HL-60 (cell line): ENCODE data around the gene RAB8B.
A peak's percentile ranks its signal among the peaks of the same experiment; 100 is the strongest.

Experiments
- DNase-seq, 2 experiments: peaks; one replicate each; pipeline ENCODE4 v3.0.0-alpha.2; 2010 to 2020; ENCODE audit warnings: low read depth in 1 of 2, low spot score in 1 of 2
- H3K27ac ChIP-seq: fragments of 250-450 bp; sonication (Bioruptor Pico); replicated peaks from 2 replicates; pipeline ENCODE4 v1.5.1; 2020; ENCODE audit warnings: mild to moderate bottlenecking, moderate library complexity
- H3K27me3 ChIP-seq: fragments of 250-450 bp; sonication (Bioruptor Pico); 2 replicates; pipeline ENCODE4 v1.5.1; 2021; ENCODE audit warnings: mild to moderate bottlenecking, moderate library complexity; ENCODE audit not compliant: insufficient read depth, poor library complexity, severe bottlenecking
- H3K4me3 ChIP-seq: replicated peaks from 2 replicates; pipeline ENCODE4 v1.5.1; 2011; ENCODE audit warnings: mild to moderate bottlenecking, control low read depth, low read length; ENCODE audit not compliant: insufficient read depth
- GABPA ChIP-seq: IDR thresholded peaks from 2 replicates; pipeline ENCODE4 v1.6.1; 2012; ENCODE audit warnings: low read depth
- POLR2AphosphoS5 ChIP-seq: IDR thresholded peaks from 2 replicates; pipeline ENCODE4 v1.6.1; 2012; ENCODE audit warnings: low read depth
- SPI1 ChIP-seq: IDR thresholded peaks from 2 replicates; pipeline ENCODE4 v1.6.1; 2012; ENCODE audit warnings: low read depth, mild to moderate bottlenecking, borderline replicate concordance
- TF ChIP-seq, protein P1 (sequence below): IDR thresholded peaks from 2 replicates; pipeline ENCODE4 v1.6.1; 2012; ENCODE audit warnings: low read depth; ENCODE audit not compliant: insufficient replicate concordance
- TF ChIP-seq, protein P2 (sequence below): IDR thresholded peaks from one replicate; pipeline ENCODE4 v1.5.1; 2011; ENCODE audit warnings: low read length, control low read depth, inconsistent platforms; ENCODE audit not compliant: insufficient read depth

The RAB8B gene

DNA sequence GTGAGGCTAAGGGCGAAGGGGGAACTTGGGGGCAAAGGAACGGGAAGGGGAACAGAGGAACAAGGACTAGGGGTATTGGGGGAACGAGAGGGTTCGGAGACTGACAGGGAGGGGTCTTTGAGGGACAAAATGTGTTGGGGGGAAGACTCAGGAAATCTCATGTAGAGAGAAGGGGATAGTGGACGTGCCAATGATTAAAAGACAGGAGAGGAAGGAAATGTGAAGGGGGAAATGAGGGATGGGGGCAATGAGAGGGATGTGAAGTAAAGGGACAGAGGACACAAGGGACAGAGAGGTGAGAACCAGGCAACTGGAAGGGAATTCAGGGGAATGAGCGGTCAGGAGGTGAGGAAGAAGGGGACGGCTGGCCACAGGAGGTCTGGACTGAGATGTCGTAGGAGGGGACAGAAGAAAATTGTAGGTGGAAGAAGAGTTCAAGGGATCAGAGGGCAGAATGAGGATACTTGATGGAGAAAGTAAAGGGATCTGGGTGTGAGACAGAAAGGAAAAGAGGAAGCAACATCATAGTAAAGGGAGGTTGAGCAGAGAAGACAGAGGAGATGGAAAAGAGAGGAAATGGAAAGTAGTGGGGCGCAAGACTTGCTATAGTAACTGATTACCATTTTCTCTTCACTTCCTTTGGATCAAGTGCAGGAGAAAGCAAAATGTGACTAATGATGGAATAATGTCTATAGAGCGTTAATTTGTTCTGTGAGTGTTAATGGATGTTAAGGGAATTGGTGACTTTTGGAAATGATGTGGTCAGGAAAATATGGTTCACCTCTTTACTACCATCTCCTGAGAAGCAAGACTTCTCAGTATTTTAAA, 749 bp downstream of the RAB8B start:
- H3K27ac ChIP-seq, result peak overlapping the region; percentile 62
- H3K4me3 ChIP-seq, result peak overlapping the region; percentile 94
- peak in 1 of 2 experiments; percentile 25 for DNase-seq
- H3K27me3 ChIP-seq, result no peaks in the 10 kb centered on the region
- no peak for TF ChIP-seq POLR2AphosphoS5
- TF ChIP-seq, protein P1, sequence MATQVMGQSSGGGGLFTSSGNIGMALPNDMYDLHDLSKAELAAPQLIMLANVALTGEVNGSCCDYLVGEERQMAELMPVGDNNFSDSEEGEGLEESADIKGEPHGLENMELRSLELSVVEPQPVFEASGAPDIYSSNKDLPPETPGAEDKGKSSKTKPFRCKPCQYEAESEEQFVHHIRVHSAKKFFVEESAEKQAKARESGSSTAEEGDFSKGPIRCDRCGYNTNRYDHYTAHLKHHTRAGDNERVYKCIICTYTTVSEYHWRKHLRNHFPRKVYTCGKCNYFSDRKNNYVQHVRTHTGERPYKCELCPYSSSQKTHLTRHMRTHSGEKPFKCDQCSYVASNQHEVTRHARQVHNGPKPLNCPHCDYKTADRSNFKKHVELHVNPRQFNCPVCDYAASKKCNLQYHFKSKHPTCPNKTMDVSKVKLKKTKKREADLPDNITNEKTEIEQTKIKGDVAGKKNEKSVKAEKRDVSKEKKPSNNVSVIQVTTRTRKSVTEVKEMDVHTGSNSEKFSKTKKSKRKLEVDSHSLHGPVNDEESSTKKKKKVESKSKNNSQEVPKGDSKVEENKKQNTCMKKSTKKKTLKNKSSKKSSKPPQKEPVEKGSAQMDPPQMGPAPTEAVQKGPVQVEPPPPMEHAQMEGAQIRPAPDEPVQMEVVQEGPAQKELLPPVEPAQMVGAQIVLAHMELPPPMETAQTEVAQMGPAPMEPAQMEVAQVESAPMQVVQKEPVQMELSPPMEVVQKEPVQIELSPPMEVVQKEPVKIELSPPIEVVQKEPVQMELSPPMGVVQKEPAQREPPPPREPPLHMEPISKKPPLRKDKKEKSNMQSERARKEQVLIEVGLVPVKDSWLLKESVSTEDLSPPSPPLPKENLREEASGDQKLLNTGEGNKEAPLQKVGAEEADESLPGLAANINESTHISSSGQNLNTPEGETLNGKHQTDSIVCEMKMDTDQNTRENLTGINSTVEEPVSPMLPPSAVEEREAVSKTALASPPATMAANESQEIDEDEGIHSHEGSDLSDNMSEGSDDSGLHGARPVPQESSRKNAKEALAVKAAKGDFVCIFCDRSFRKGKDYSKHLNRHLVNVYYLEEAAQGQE, result no peak
- TF ChIP-seq SPI1, result peak; percentile 71; the same call in 1 of the 2 replicates

DNA sequence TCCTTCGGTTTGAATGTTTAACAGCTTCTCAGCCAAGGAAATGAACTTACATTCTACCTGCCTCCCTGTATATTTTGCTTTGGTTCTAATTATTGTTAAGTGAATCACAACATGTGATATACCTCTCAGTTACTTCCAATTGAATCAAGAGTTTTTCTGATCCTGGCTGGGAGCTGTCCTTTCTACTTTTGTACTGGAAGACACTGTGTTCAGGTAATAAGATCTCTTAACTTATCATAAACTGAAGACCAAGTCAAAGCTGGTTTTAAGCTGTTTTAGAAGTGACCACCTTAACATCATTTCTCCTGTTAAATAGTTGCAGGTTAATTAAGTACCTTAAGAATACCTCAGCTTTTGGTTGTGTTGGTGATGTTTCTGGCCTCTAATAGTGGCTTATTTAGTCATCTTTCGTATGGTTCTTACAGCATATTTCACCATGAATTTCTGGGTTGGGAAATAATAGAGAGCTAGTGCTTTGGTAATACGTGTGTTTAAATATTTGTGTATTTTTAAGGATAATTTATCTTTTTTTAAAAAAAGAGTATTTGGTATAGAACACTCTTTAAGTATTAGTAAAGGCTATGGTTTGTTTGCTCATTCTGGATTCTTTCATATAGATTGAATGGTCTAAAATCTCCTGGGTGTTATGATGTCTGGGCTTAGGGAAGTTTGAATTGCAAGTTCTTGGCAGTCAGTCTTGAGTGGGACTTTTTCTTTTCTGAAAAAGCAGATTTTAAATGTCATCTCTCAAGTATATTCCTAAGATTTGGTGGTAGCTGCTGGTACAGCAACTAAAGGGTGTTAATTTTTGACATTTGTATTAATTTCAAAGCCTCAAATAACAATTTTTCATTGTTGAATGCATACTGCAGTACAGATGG, 1.6 kb downstream of the RAB8B start:
- no peak for DNase-seq
- Histone ChIP-seq H3K4me3 (peak overlapping the region; percentile 94), H3K27me3 (no peaks in the 10 kb centered on the region), H3K27ac (peak overlapping the region; percentile 62)
- TF ChIP-seq, protein P1, result peak; percentile 28
- TF ChIP-seq GABPA, result no peak

DNA sequence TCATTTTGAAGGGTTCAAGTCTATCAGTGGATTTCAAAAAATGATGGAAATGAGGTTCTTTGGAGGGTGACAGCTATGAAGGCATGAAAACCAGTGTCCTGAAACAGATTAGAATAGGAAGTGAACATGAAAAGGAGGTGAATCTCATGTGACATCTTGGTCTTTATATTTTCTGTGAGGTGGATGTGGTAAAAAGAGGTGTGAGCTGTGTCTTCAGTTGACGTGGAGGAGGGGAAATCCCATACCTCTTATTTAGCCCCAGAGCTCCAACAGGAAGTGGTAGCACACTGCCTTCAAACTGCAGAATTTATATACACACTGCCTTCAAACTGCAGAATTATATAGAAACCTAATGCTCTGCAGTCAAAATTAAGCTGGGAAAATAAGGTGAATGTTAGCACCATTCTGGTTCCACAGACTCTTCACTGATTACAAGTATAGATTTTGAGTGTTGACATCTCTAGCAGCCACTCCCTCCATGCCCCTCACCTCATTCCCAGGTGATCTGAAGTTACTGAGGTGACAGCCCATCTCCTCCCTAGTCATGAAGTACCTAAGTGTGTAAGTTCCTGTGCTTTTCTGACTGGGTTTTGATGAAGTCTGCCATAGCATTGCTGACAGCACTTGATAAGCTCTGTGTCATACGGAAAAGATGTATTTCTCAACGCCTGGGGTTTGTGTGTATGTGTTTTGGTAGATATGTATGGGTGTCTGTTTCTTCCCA, 2.7 kb downstream of the RAB8B start:
- no peaks in the 10 kb centered on the region for H3K27me3 ChIP-seq
- no peak overlapping the region for H3K4me3 ChIP-seq
- peak overlapping the region; percentile 62 for H3K27ac ChIP-seq
- peak in 1 of 2 experiments; percentile 43 for DNase-seq
- TF ChIP-seq SPI1, result peak; percentile 58
- no peak for TF ChIP-seq POLR2AphosphoS5

DNA sequence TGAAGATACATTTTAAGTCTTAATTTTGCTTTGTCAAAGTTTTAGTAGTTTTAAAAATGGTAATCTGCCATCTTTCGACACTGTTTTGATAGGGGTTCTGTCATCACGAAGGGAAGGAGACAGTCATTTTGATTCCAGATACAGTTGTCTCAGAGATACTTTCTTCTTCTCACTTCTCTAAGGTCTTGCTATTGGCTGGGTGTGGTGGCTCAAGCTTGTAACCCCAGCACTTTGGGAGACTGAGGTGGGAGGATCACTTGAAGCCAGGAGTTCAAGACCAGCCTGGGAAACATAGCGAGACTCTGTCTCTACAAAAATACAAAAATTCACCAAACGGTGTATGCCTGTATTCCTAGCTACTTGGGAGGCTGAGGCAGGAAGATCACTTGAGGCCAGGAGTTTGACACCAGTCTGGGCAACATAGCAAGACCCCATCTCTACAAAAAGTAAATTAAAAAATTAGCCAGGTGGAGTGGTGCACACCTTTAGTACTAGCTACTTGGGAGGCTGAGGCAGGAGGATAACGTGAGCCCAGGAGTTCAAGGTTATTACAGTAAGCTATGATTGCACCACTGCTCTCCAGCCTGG, 3.3 kb downstream of the RAB8B start:
- no peak overlapping the region for H3K4me3 ChIP-seq
- TF ChIP-seq POLR2AphosphoS5 (no peak), GABPA (no peak), SPI1 (no peak)
- TF ChIP-seq, protein P1, result no peak
- TF ChIP-seq, protein P2, sequence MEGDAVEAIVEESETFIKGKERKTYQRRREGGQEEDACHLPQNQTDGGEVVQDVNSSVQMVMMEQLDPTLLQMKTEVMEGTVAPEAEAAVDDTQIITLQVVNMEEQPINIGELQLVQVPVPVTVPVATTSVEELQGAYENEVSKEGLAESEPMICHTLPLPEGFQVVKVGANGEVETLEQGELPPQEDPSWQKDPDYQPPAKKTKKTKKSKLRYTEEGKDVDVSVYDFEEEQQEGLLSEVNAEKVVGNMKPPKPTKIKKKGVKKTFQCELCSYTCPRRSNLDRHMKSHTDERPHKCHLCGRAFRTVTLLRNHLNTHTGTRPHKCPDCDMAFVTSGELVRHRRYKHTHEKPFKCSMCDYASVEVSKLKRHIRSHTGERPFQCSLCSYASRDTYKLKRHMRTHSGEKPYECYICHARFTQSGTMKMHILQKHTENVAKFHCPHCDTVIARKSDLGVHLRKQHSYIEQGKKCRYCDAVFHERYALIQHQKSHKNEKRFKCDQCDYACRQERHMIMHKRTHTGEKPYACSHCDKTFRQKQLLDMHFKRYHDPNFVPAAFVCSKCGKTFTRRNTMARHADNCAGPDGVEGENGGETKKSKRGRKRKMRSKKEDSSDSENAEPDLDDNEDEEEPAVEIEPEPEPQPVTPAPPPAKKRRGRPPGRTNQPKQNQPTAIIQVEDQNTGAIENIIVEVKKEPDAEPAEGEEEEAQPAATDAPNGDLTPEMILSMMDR, result no peak

More for the DNA sequence above, 3.3 kb downstream of the RAB8B start:
- DNase-seq, result no peak
- Histone ChIP-seq H3K27me3 (no peaks in the 10 kb centered on the region), H3K27ac (peak overlapping the region; percentile 62)
